Stomach (tissue), 9 donors: ENCODE measurements around the gene TET3. TPM values are rescaled to one million over a fixed set of nuclear protein-coding genes. Genes with fewer than 3 reads are reported as not detected.
A peak's percentile ranks its signal among the peaks of the same experiment; 100 is the strongest.

Source experiments
- DNase-seq, 2 donors: peaks; one replicate each; pipeline versions ENCODE4 v3.0.0 to v3.0.0-alpha.2; 2013 to 2019
- H3K27ac ChIP-seq, 5 donors: fragments of 200-600 bp in 4 of 5; sonication (generic) in 4 of 5; one replicate each; pipeline ENCODE4 v1.5.1; 2013 to 2019; ENCODE audit warnings: mild to moderate bottlenecking in 1 of 5, moderate library complexity in 1 of 5
- H3K27me3 ChIP-seq, 3 donors: fragments of 200-600 bp; sonication (generic); one replicate each; pipeline ENCODE4 v1.5.1; 2017 to 2019; ENCODE audit warnings: mixed run types in 1 of 3
- H3K36me3 ChIP-seq, 4 donors: fragments of 200-600 bp; sonication (generic); 1 replicate in 3 of 4; 2 replicates in 1 of 4; pipeline ENCODE4 v1.5.1; 2016 to 2019
- H3K4me1 ChIP-seq, 4 donors: fragments of 200-600 bp; sonication (generic); one replicate each; pipeline ENCODE4 v1.5.1; 2016 to 2019
- H3K4me3 ChIP-seq, 4 donors: fragments of 200-600 bp; sonication (generic) in 3 of 4; one replicate each; pipeline ENCODE4 v1.5.1; 2016 to 2019; ENCODE audit warnings: mild to moderate bottlenecking in 1 of 4
- H3K9me3 ChIP-seq, 4 donors: fragments of 200-600 bp; sonication (generic); one replicate each; pipeline ENCODE4 v1.5.1; 2016 to 2019
- EP300 ChIP-seq: sonication (generic); formaldehyde crosslinking; IDR thresholded peaks from one replicate; pipeline ENCODE4 v1.6.1; 2017; ENCODE audit warnings: antibody characterized with exemption
- POLR2A ChIP-seq, 4 donors: fragments of 450-650 bp; IDR thresholded peaks; one replicate each; pipeline ENCODE4 v1.6.1; 2016; ENCODE audit warnings: antibody characterized with exemption in 4 of 4, control low read depth in 2 of 4, mild to moderate bottlenecking in 1 of 4, moderate library complexity in 1 of 4
- POLR2AphosphoS5 ChIP-seq, 3 donors: sonication (generic); formaldehyde crosslinking; IDR thresholded peaks; one replicate each; pipeline ENCODE4 v1.6.1; 2016; ENCODE audit warnings: antibody characterized with exemption in 3 of 3
- WGBS, 5 donors: extraction: QIAGEN DNeasy Blood & Tissue Kit in 3 of 5; methylation state at CpG; one replicate each; pipeline versions ENCODE4 v1.1.5 to v1.1.7; 2013 to 2018; 5-methylcytosine and 5-hydroxymethylcytosine counted together
- intact Hi-C: fragments of 100-400 bp; cut with DNase I; formaldehyde crosslinking; loops from one replicate; pipeline ENCODE4 v1.15.1; 2023; ENCODE audit warnings: low total_unique reads
- polyA plus RNA-seq, 3 donors: library from polyadenylated mRNA; stranded (reverse); fragments of 200-250 nt; gene quantifications; one replicate each; pipeline ENCODE4 v1.2.3, GENCODE V29; 2013
- total RNA-seq, 5 donors: library from RNA; depleted of rRNA; stranded (reverse); fragments of >200 nt; gene quantifications; one replicate each; pipeline versions ENCODE4 v1.1.0 to v1.2.3, GENCODE V29; 2014 to 2016
- TF ChIP-seq, protein P1 (sequence below), 7 experiments: fragments of 450-650 bp in 4 of 7; fragments of 200-600 bp in 3 of 7; sonication (generic) in 3 of 7; IDR thresholded peaks; one replicate each; pipeline ENCODE4 v1.5.1; 2016 to 2019; ENCODE audit warnings: antibody characterized with exemption in 7 of 7, control low read depth in 2 of 7, mild to moderate bottlenecking in 1 of 7
- donor health status: healthy with polysubstance abuse.
- donor health status: Bipolar disorder and iron deficiency.
- donor health status: healthy.

Gene TET3
- total and polyA plus RNA-seq, 8 donors: 1.7 to 31.5 (median 15.6) TPM

- H3K4me3 ChIP-seq: peak overlapping the region; percentile 52 to 66 (median 64)
- intact Hi-C loops: no loop called here
- peak in 1 of 3 donors; percentile 12 for TF ChIP-seq POLR2AphosphoS5 (IDR thresholded peaks at IDR 0.05)
- no peak for TF ChIP-seq POLR2A (IDR thresholded peaks at IDR 0.05)
- TF ChIP-seq, protein P1, sequence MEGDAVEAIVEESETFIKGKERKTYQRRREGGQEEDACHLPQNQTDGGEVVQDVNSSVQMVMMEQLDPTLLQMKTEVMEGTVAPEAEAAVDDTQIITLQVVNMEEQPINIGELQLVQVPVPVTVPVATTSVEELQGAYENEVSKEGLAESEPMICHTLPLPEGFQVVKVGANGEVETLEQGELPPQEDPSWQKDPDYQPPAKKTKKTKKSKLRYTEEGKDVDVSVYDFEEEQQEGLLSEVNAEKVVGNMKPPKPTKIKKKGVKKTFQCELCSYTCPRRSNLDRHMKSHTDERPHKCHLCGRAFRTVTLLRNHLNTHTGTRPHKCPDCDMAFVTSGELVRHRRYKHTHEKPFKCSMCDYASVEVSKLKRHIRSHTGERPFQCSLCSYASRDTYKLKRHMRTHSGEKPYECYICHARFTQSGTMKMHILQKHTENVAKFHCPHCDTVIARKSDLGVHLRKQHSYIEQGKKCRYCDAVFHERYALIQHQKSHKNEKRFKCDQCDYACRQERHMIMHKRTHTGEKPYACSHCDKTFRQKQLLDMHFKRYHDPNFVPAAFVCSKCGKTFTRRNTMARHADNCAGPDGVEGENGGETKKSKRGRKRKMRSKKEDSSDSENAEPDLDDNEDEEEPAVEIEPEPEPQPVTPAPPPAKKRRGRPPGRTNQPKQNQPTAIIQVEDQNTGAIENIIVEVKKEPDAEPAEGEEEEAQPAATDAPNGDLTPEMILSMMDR (IDR thresholded peaks at IDR 0.05): no peak
- TF ChIP-seq EP300: no peak
- no peaks in the 10 kb centered on the region for H3K9me3 ChIP-seq
- H3K36me3 ChIP-seq: peaks cover 0 to 12% (median 0%) of the 10 kb centered on the region in 4 donors
- no peaks in the 10 kb centered on the region for H3K27me3 ChIP-seq
- peak; percentile 34 to 80 for DNase-seq
- 0 to 4% (median 1%) methylated on average over 8 to 65 of the region's 66 CpGs for WGBS, 5 donors
- peaks cover 55 to 88% (median 80%) of the 10 kb centered on the region in 4 donors for H3K4me1 ChIP-seq
- peak overlapping the region; percentile 84 to 95 (median 93) for H3K27ac ChIP-seq
Measured at GRCh38 chr2:73985308-73986084, 786 bp downstream of the TET3 start.

DNA sequence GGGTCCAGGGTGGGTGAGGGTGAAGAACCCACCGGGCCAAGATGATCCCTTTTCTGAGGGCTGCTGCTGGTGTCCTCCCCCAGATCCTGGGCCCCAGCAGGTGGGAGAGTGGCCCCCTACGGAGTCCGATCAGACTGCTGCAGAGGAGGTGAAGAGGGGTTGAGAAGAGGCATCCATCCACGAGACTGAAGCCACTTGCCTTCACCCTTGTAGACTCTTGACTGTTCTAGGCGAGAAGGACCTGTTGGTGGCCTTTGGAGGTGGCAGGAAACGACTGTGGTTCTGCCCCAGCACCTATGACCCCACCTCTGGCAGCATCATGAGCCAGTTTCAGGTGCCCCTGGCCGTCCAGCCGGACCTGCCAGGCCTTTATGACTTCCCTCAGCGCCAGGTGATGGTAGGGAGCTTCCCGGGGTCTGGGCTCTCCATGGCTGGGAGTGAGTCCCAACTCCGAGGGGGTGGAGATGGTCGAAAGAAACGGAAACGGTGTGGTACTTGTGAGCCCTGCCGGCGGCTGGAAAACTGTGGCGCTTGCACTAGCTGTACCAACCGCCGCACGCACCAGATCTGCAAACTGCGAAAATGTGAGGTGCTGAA lies 1.5 kb downstream of the TET3 start:
- H3K9me3 ChIP-seq: no peaks in the 10 kb centered on the region
- H3K4me3 ChIP-seq: peak overlapping the region; percentile 52 to 66 (median 64)
- TF ChIP-seq, protein P1 (IDR thresholded peaks at IDR 0.05): no peak
- TF ChIP-seq POLR2AphosphoS5 (IDR thresholded peaks at IDR 0.05): no peak
- TF ChIP-seq POLR2A (IDR thresholded peaks at IDR 0.05): no peak
- no peak for TF ChIP-seq EP300
- peak overlapping the region; percentile 74 to 95 (median 92) for H3K27ac ChIP-seq
- WGBS, 5 donors: 36 to 79% (median 60%) methylated on average over 21 of the region's 21 CpGs
- peak in 1 of 2 donors; percentile 40 for DNase-seq
- intact Hi-C loops: no loop called here
- H3K36me3 ChIP-seq: peaks cover 0 to 17% (median 0%) of the 10 kb centered on the region in 4 donors
- peaks cover 55 to 81% (median 73%) of the 10 kb centered on the region in 4 donors for H3K4me1 ChIP-seq
- no peaks in the 10 kb centered on the region for H3K27me3 ChIP-seq

- peak overlapping the region in 2 of 5 donors; percentile 0 to 93 for H3K27ac ChIP-seq
- H3K36me3 ChIP-seq: peaks cover 0 to 17% (median 0%) of the 10 kb centered on the region in 4 donors
- H3K27me3 ChIP-seq: no peaks in the 10 kb centered on the region
- no peaks in the 10 kb centered on the region for H3K9me3 ChIP-seq
- no peak for TF ChIP-seq POLR2A (IDR thresholded peaks at IDR 0.05)
- TF ChIP-seq, protein P1 (IDR thresholded peaks at IDR 0.05): peak in 4 of 7 experiments; percentile 19 to 34 (median 24)
- TF ChIP-seq POLR2AphosphoS5 (IDR thresholded peaks at IDR 0.05): peak in 1 of 3 donors; percentile 12
- peak overlapping the region; percentile 8 to 65 (median 50) for H3K4me3 ChIP-seq
- H3K4me1 ChIP-seq: peaks cover 44 to 73% (median 62%) of the 10 kb centered on the region in 4 donors
- intact Hi-C loops: no loop called here
- peak; percentile 64 to 85 for DNase-seq
- WGBS, 5 donors: 17 to 45% (median 19%) methylated on average over 23 to 24 of the region's 24 CpGs
Measured at GRCh38 chr2:73987109-73987947, 2.6 kb downstream of the TET3 start.
